Upper lobe of left lung (tissue), 6 donors: ENCODE measurements around the gene CNOT6L. TPM values are rescaled to one million over a fixed set of nuclear protein-coding genes. Genes with fewer than 3 reads are reported as not detected.

ENCODE experiments used
- ATAC-seq, 2 donors: fragments of 200-7000 bp; cut with Tn5 transposase; one replicate each; pipeline ENCODE4 v1.9.1; 2022; ENCODE audit warnings: mild to moderate bottlenecking in 2 of 2, moderate library complexity in 2 of 2; ENCODE audit not compliant: low FRiP score in 2 of 2
- DNase-seq, 2 donors: peaks; one replicate each; pipeline ENCODE4 v3.0.0-alpha.2; 2019 to 2020
- H3K27ac ChIP-seq, 4 donors: fragments of 200-600 bp; sonication (generic); one replicate each; pipeline ENCODE4 v1.5.1; 2016 to 2019
- H3K27me3 ChIP-seq, 4 donors: fragments of 200-600 bp; sonication (generic); one replicate each; pipeline ENCODE4 v1.5.1; 2017 to 2019
- H3K36me3 ChIP-seq, 4 donors: fragments of 200-600 bp; sonication (generic); one replicate each; pipeline ENCODE4 v1.5.1; 2016 to 2019
- H3K4me1 ChIP-seq, 4 donors: fragments of 200-600 bp; sonication (generic); one replicate each; pipeline ENCODE4 v1.5.1; 2018 to 2019
- H3K4me3 ChIP-seq, 4 donors: fragments of 200-600 bp; sonication (generic); one replicate each; pipeline ENCODE4 v1.5.1; 2017 to 2019; ENCODE audit warnings: mild to moderate bottlenecking in 2 of 4, moderate library complexity in 1 of 4
- H3K9me3 ChIP-seq, 4 donors: fragments of 200-600 bp; sonication (generic); one replicate each; pipeline ENCODE4 v1.5.1; 2018 to 2019
- EP300 ChIP-seq, 4 donors: sonication (generic); formaldehyde crosslinking; IDR thresholded peaks; one replicate each; pipeline ENCODE4 v1.5.1; 2017; ENCODE audit warnings: antibody characterized with exemption in 4 of 4, control low read depth in 2 of 4
- POLR2A ChIP-seq, 4 donors: fragments of 450-650 bp; IDR thresholded peaks; one replicate each; pipeline ENCODE4 v1.5.1; 2016 to 2017; ENCODE audit warnings: antibody characterized with exemption in 4 of 4, mild to moderate bottlenecking in 2 of 4
- POLR2AphosphoS5 ChIP-seq, 2 donors: sonication (generic); formaldehyde crosslinking; IDR thresholded peaks; one replicate each; pipeline ENCODE4 v1.5.1; 2017; ENCODE audit warnings: antibody characterized with exemption in 2 of 2
- WGBS, 2 donors: methylation state at CpG; one replicate each; pipeline ENCODE4 v1.1.5; 2017 to 2018; 5-methylcytosine and 5-hydroxymethylcytosine counted together
- total RNA-seq, 6 donors: library from RNA; depleted of rRNA in 4 of 6; stranded (reverse); fragments of >200 nt in 4 of 6; gene quantifications; one replicate each; pipeline versions ENCODE4 v1.1.0 to v1.2.1, GENCODE V29; 2016 to 2021
- TF ChIP-seq, protein P1 (sequence below), 6 experiments: fragments of 450-650 bp in 4 of 6; fragments of 200-600 bp in 2 of 6; sonication (generic) in 2 of 6; IDR thresholded peaks; one replicate each; pipeline ENCODE4 v1.5.1; 2016 to 2019; ENCODE audit warnings: antibody characterized with exemption in 6 of 6
- donor health status: DM: no; HTN: no; CAD: no; lungs with moderate emphysema.
- donor health status: DM: no; HTN: yes; CAD: no; lungs with severe emphysema.

The CNOT6L gene
- total RNA-seq, 6 donors from 2014 or later, result 16.8 to 61.0 (median 39.1) TPM

DNA sequence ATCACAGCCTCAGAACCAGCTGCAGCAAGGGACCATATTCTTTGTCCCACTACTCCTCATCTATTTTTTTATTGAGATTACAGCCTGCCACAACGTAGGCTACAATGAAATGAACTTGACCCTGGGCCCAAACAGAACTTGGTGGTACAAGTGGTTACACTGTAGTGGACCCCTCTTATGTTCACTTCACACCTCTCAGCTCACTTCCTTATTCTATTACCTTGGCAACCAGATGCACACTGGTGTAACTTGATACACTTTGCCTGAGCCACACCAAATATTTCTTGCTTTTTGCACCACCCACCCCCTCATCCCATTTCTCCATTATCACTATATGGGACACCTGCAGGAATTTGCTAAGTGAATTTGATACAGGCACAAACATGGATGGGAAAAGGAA is 107.7 kb downstream of the CNOT6L start:
- 56 to 57% methylated on average over 1 of the region's 1 CpG for WGBS, 2 donors
- ATAC-seq (no peak), DNase-seq (no peak)
- no peak for TF ChIP-seq POLR2A (IDR thresholded peaks at IDR 0.05)
- no peaks in the 10 kb centered on the region for H3K36me3 ChIP-seq
- H3K4me3 ChIP-seq, result no peak overlapping the region
- no peaks in the 10 kb centered on the region for H3K4me1 ChIP-seq
- H3K9me3 ChIP-seq, result no peaks in the 10 kb centered on the region
- H3K27ac ChIP-seq, result no peak overlapping the region
- no peaks in the 10 kb centered on the region for H3K27me3 ChIP-seq

DNA sequence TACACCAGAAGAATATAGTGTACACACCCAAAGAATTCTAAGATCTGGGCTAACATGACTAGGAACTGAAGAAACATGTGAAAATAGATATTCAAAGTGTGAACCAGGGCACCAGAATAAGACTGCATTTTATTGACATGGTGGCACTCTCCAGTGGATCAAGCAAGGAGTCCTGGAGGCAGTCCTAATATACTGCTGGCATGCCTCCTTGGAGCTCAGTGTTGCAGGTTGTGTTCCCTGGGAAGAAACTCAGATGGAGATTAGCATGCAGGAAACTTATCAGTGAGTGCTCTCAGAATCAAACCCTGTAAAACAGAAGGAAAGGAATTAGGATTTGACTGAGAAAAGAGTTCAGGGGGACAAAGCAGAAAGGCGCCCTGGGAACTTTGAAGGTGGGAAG is 108.5 kb downstream of the CNOT6L start:
- no peak overlapping the region for H3K27ac ChIP-seq
- no peaks in the 10 kb centered on the region for H3K9me3 ChIP-seq
- H3K4me3 ChIP-seq, result no peak overlapping the region
- no peaks in the 10 kb centered on the region for H3K36me3 ChIP-seq
- 100% methylated on average over 1 of the region's 1 CpG for WGBS, 2 donors
- ATAC-seq (no peak), DNase-seq (no peak)
- H3K27me3 ChIP-seq, result no peaks in the 10 kb centered on the region
- TF ChIP-seq POLR2AphosphoS5 (IDR thresholded peaks at IDR 0.05), result no peak
- TF ChIP-seq EP300 (IDR thresholded peaks at IDR 0.05), result no peak
- TF ChIP-seq POLR2A (IDR thresholded peaks at IDR 0.05), result no peak
- TF ChIP-seq, protein P1, sequence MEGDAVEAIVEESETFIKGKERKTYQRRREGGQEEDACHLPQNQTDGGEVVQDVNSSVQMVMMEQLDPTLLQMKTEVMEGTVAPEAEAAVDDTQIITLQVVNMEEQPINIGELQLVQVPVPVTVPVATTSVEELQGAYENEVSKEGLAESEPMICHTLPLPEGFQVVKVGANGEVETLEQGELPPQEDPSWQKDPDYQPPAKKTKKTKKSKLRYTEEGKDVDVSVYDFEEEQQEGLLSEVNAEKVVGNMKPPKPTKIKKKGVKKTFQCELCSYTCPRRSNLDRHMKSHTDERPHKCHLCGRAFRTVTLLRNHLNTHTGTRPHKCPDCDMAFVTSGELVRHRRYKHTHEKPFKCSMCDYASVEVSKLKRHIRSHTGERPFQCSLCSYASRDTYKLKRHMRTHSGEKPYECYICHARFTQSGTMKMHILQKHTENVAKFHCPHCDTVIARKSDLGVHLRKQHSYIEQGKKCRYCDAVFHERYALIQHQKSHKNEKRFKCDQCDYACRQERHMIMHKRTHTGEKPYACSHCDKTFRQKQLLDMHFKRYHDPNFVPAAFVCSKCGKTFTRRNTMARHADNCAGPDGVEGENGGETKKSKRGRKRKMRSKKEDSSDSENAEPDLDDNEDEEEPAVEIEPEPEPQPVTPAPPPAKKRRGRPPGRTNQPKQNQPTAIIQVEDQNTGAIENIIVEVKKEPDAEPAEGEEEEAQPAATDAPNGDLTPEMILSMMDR (IDR thresholded peaks at IDR 0.05), result no peak
- no peaks in the 10 kb centered on the region for H3K4me1 ChIP-seq

DNA sequence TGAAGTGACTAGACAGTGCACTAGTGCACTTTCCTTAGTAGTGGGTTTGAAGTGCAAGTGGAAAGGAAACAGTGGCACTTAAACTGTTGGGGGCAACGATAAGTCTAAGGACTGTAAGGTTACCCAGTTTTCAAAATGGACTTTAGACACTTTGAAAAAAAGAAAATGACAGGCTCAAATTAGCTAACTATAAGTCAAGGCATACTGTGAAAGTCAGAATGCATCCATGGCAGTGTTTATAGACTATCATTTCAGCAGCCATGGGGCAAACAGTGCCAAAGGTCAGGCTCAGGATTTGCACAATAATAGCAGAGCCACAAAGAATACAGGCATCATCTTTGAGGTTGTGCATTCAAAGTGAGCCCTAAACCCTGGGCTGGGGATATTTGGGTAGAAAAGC is 109.1 kb downstream of the CNOT6L start:
- WGBS, 2 donors, result 96 to 100% methylated on average over 1 of the region's 1 CpG
- no peaks in the 10 kb centered on the region for H3K36me3 ChIP-seq
- H3K4me1 ChIP-seq, result no peaks in the 10 kb centered on the region
- H3K9me3 ChIP-seq, result no peaks in the 10 kb centered on the region
- DNase-seq (no peak), ATAC-seq (no peak)
- H3K4me3 ChIP-seq, result no peak overlapping the region
- no peak overlapping the region for H3K27ac ChIP-seq
- no peaks in the 10 kb centered on the region for H3K27me3 ChIP-seq
- no peak for TF ChIP-seq EP300 (IDR thresholded peaks at IDR 0.05)
- TF ChIP-seq, protein P1 (IDR thresholded peaks at IDR 0.05), result no peak
- TF ChIP-seq POLR2AphosphoS5 (IDR thresholded peaks at IDR 0.05), result no peak

DNA sequence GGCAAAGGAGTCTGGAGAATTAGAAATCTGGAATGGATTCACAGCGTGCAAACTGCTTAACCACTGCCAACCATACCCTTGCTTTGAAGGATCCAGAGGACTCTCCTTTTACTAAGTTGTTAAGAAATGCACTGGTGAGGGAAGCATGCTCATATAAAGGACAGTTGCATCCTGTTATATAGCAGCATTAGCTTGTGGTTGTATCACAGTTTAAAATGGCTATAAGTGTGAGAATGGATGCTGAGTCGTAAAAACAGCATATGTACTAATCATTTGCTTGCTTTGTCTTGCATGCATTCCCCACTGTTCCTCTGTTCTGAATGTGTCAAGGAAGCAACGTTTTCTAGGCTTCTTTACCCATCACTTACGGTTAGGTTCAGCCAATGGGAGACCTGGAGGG is 112.5 kb downstream of the CNOT6L start:
- H3K9me3 ChIP-seq, result no peaks in the 10 kb centered on the region
- DNase-seq (no peak), ATAC-seq (no peak)
- TF ChIP-seq, protein P1 (IDR thresholded peaks at IDR 0.05), result no peak
- TF ChIP-seq EP300 (IDR thresholded peaks at IDR 0.05), result no peak
- no peak for TF ChIP-seq POLR2AphosphoS5 (IDR thresholded peaks at IDR 0.05)
- TF ChIP-seq POLR2A (IDR thresholded peaks at IDR 0.05), result no peak
- no peaks in the 10 kb centered on the region for H3K36me3 ChIP-seq
- no peaks in the 10 kb centered on the region for H3K27me3 ChIP-seq
- 69 to 70% methylated on average over 4 of the region's 4 CpGs for WGBS, 2 donors
- H3K4me3 ChIP-seq, result no peak overlapping the region
- no peaks in the 10 kb centered on the region for H3K4me1 ChIP-seq
- no peak overlapping the region for H3K27ac ChIP-seq

DNA sequence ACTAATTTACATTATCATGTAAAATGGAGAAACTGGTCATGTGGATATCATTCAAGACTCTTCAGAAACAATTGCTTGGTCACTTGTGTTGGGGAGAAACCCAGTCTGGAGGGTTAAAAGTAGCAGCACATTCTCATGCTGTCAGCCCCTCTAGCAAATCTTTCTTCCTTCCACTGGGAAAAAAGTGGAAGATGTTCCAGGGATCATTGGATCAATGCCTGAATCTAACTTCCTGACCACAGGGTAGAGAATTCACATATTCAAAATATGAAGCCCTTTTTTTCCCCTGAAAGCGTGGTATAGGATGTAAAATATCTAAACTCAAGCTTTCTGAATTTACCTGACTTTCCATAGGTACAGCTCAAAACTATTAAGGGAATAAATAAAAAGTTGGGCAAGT is 115.5 kb downstream of the CNOT6L start:
- DNase-seq, result no peak
- no peaks in the 10 kb centered on the region for H3K9me3 ChIP-seq
- WGBS, 2 donors, result 77 to 88% methylated on average over 1 of the region's 1 CpG
- TF ChIP-seq POLR2AphosphoS5 (IDR thresholded peaks at IDR 0.05) (no peak), EP300 (IDR thresholded peaks at IDR 0.05) (no peak), POLR2A (IDR thresholded peaks at IDR 0.05) (no peak)
- TF ChIP-seq, protein P1 (IDR thresholded peaks at IDR 0.05), result no peak
- H3K4me3 ChIP-seq, result no peak overlapping the region
- H3K27me3 ChIP-seq, result no peaks in the 10 kb centered on the region
- ATAC-seq, result no peak
- no peaks in the 10 kb centered on the region for H3K4me1 ChIP-seq
- no peak overlapping the region for H3K27ac ChIP-seq
- H3K36me3 ChIP-seq, result no peaks in the 10 kb centered on the region
